Lower lobe of right lung (tissue), 2 donors: ENCODE measurements around the gene PCK2. TPM values are rescaled to one million over a fixed set of nuclear protein-coding genes. Genes with fewer than 3 reads are reported as not detected.
A peak's percentile ranks its signal among the peaks of the same experiment; 100 is the strongest.

Experiments used
- ATAC-seq, 2 donors: fragments of 200-7000 bp; cut with Tn5 transposase; one replicate each; pipeline ENCODE4 v1.9.1; 2020 to 2022; ENCODE audit warnings: mild to moderate bottlenecking in 2 of 2, moderate library complexity in 2 of 2
- DNase-seq: peaks from one replicate; pipeline ENCODE4 v3.0.0-alpha.2; 2020
- H3K27ac ChIP-seq: fragments of 200-600 bp; one replicate; pipeline ENCODE4 v1.8.0; 2022
- H3K27me3 ChIP-seq: fragments of 200-600 bp; one replicate; pipeline ENCODE4 v1.8.0; 2022; ENCODE audit warnings: low read depth
- H3K36me3 ChIP-seq: fragments of 200-600 bp; one replicate; pipeline ENCODE4 v1.8.0; 2022; ENCODE audit warnings: mild to moderate bottlenecking
- H3K4me1 ChIP-seq: fragments of 200-600 bp; one replicate; pipeline ENCODE4 v1.8.0; 2022
- H3K4me3 ChIP-seq: fragments of 200-600 bp; one replicate; pipeline ENCODE4 v1.8.0; 2022; ENCODE audit warnings: mild to moderate bottlenecking
- H3K9me3 ChIP-seq: fragments of 200-600 bp; one replicate; pipeline ENCODE4 v1.8.0; 2022
- intact Hi-C: fragments of 100-400 bp; cut with DNase I; formaldehyde crosslinking; loops from one replicate; pipeline ENCODE4 v1.11.0; 2022
- total RNA-seq: library from RNA; stranded (reverse); fragmentation: NEBNext Ultra II Directional; extraction: Animal tissue kit (Norgen Biotek cat#: 25700); gene quantifications from one replicate; pipeline ENCODE4 v1.2.1, GENCODE V29; 2021
- TF ChIP-seq, protein P1 (sequence below): fragments of 200-600 bp; IDR thresholded peaks from one replicate; pipeline ENCODE4 v1.8.0; 2022; ENCODE audit warnings: antibody characterized with exemption, mild to moderate bottlenecking
- donor health status: DM: no; HTN: yes; CAD: no; lungs with severe emphysema.

Gene PCK2
- total RNA-seq, 1 donor from 2014 or later = 42.8 TPM

GRCh38 chr14:24072436-24072835 lies 21.7 kb upstream of the PCK2 start:
- H3K27ac ChIP-seq = no peak overlapping the region
- intact Hi-C loops = no loop called here
- no peaks in the 10 kb centered on the region for H3K4me1 ChIP-seq
- TF ChIP-seq, protein P1, sequence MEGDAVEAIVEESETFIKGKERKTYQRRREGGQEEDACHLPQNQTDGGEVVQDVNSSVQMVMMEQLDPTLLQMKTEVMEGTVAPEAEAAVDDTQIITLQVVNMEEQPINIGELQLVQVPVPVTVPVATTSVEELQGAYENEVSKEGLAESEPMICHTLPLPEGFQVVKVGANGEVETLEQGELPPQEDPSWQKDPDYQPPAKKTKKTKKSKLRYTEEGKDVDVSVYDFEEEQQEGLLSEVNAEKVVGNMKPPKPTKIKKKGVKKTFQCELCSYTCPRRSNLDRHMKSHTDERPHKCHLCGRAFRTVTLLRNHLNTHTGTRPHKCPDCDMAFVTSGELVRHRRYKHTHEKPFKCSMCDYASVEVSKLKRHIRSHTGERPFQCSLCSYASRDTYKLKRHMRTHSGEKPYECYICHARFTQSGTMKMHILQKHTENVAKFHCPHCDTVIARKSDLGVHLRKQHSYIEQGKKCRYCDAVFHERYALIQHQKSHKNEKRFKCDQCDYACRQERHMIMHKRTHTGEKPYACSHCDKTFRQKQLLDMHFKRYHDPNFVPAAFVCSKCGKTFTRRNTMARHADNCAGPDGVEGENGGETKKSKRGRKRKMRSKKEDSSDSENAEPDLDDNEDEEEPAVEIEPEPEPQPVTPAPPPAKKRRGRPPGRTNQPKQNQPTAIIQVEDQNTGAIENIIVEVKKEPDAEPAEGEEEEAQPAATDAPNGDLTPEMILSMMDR = no peak
- ATAC-seq = peak in 1 of 2 donors; percentile 6
- H3K4me3 ChIP-seq = no peak overlapping the region
- H3K36me3 ChIP-seq = no peaks in the 10 kb centered on the region
- DNase-seq = peak; percentile 34
- no peaks in the 10 kb centered on the region for H3K27me3 ChIP-seq
- no peaks in the 10 kb centered on the region for H3K9me3 ChIP-seq

DNA sequence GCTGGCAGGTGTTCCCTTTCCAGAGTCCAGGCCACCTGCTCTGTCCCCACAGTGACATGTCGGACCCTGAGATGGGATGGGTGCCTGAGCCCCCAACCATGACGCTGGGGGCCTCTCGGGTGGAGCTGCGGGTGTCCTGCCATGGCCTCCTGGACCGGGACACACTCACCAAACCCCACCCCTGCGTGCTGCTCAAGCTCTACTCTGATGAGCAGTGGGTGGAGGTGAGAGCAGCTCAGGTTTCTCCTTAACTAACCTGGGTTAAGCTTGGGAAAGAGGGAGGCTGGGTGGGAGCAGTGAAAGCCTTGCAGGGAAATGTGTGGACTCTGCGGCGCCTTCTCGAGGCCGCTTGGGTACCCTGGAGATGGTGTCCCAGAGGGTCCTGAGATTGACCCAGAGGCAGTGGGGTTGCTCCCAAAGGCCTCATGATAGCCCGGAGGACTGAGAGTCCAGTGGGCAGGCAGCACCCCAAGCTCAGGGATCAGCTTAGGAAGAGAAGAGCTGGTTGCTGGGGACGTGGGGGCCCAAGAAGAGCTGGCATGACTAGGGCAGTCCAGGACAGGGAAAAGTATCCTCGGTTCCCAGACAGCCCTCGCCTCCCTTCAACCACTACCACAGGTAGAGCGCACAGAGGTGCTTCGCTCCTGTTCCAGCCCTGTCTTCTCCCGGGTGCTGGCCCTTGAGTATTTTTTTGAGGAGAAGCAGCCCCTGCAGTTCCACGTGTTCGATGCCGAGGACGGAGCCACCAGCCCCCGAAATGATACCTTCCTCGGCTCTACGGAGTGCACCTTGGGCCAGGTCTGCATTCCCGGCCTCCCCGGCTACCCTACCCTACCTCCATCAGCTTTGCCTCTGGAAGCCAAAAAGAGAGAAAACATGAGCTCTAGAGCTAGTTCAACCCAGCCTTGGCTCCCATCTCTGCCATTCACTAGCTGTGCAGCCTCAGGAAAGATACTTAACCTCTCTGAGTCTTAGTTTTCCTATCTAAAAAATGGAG lies 20.9 kb upstream of the PCK2 start:
- Histone ChIP-seq H3K9me3 (no peaks in the 10 kb centered on the region), H3K4me3 (no peak overlapping the region), H3K27ac (no peak overlapping the region), H3K36me3 (no peaks in the 10 kb centered on the region), H3K4me1 (no peaks in the 10 kb centered on the region), H3K27me3 (no peaks in the 10 kb centered on the region)
- TF ChIP-seq, protein P1 = no peak
- ATAC-seq = no peak
- DNase-seq = no peak
- intact Hi-C loops = no loop called here

DNA sequence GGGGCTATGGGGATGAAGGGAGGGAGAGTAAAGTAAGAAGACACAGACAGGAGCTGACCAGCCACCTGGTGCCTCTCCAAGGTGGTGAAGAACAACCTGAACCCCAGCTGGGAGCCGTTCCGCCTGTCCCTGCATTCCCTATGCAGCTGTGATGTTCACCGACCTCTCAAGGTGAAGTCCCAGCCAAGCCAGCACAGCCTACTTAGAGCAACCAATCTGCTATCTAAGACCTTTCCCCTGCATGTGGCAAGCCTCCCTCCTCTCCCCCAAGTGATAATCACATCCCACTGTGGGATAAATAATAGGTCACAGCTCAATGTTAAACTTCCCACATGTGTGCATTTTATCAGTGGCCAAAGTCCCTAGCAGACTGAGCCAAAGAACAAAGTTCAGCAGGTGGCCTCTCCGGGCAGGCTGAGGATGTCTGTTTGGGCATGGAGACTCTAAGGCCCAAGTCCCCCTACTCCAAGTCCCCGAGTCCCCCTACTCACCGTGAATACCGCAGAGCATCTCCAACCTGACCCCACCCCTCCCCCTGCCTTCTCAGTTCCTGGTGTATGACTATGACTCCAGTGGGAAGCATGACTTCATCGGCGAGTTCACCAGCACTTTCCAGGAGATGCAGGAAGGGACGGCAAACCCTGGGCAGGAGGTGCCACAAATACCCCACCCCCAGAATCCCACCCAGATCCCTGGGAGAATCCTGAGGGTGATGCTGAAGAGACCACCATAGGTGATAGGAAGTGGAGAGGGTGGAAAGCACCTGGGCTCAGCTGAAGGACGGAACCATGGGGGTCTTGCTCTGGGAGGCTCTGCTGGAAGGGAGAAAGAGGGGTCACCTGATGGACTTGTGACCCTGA lies 19.3 kb upstream of the PCK2 start:
- no peak overlapping the region for H3K4me3 ChIP-seq
- no peak overlapping the region for H3K27ac ChIP-seq
- no peaks in the 10 kb centered on the region for H3K4me1 ChIP-seq
- H3K27me3 ChIP-seq = peaks cover 4% of the 10 kb centered on the region
- intact Hi-C loops = no loop called here
- no peak for ATAC-seq
- TF ChIP-seq, protein P1 = no peak
- no peak for DNase-seq
- H3K9me3 ChIP-seq = no peaks in the 10 kb centered on the region
- H3K36me3 ChIP-seq = no peaks in the 10 kb centered on the region

DNA sequence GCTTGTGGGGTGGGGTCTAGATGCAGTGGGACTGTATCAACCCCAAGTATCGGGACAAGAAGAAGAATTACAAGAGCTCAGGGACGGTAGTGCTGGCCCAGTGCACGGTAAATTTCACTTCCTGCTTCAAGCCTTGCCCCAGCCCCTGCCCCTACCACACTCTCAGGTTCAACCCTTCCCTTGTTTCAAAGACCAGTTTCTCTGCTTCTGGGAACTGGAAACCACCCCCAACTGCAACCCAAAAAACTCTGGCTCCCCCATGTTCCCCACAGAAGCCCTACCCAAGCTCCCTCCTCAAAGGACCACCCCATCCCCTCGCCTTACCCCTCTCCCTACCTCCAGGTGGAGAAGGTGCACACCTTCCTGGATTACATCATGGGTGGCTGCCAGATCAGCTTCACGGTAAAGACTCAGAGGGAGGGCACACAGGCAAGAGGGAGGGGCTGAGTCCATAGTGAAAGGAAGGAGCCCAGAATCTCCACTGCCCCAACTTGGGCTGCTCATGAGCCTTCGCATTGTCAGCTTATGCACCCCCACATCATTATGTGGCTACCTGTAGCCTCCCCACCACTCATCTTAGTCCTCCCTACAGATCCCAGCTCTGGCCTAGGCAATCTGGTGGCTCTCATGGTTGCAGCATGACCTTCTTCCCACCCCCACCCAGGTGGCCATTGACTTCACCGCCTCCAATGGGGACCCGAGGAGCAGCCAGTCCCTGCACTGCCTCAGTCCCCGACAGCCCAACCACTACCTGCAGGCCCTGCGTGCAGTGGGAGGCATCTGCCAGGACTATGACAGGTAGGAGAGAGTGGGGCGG lies 18.4 kb upstream of the PCK2 start:
- H3K4me3 ChIP-seq = no peak overlapping the region
- no peak for ATAC-seq
- peaks cover 4% of the 10 kb centered on the region for H3K4me1 ChIP-seq
- TF ChIP-seq, protein P1 = no peak
- no peaks in the 10 kb centered on the region for H3K36me3 ChIP-seq
- no peak for DNase-seq
- intact Hi-C loops = no loop called here
- H3K9me3 ChIP-seq = no peaks in the 10 kb centered on the region
- no peak overlapping the region for H3K27ac ChIP-seq
- H3K27me3 ChIP-seq = peaks cover 10% of the 10 kb centered on the region

GRCh38 chr14:24076302-24076601 lies 17.9 kb upstream of the PCK2 start:
- H3K9me3 ChIP-seq = no peaks in the 10 kb centered on the region
- H3K4me3 ChIP-seq = no peak overlapping the region
- no peak for ATAC-seq
- TF ChIP-seq, protein P1 = no peak
- DNase-seq = no peak
- no peaks in the 10 kb centered on the region for H3K36me3 ChIP-seq
- H3K27ac ChIP-seq = no peak overlapping the region
- peaks cover 7% of the 10 kb centered on the region for H3K4me1 ChIP-seq
- intact Hi-C loops = no loop called here
- peaks cover 15% of the 10 kb centered on the region for H3K27me3 ChIP-seq
